Superior temporal gyrus (tissue), 1 donor: ENCODE data around the gene ZNF709.
"Not testable (repeated sequence)": the region's sequence is repeated elsewhere in the genome, so short reads cannot be mapped to it uniquely, and the experiment has no call there.

Source experiments
- DNase-seq: peaks from one replicate; pipeline ENCODE4 v3.0.0-alpha.2; 2016; ENCODE audit errors: extremely low spot score

The ZNF709 gene

DNA sequence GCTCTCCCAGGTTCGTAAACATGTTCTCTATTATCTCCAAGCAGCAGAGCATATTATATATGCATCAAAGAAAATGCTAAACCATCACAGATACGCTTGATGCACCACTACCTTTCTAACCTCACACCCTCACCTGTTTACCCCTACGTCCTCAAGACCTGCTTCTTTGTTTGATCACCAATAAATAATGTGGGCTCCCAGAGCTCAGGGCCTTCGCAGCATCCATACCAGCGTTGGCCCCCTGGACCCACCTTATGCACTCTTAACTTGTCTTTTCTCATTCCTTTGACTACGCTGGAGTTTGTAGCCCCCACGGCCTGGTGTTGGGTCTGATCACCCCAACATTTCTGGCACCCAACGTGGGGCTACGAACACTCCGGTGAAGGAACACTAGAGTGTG is 33.8 kb downstream of the ZNF709 start:
- no peak for DNase-seq

DNA sequence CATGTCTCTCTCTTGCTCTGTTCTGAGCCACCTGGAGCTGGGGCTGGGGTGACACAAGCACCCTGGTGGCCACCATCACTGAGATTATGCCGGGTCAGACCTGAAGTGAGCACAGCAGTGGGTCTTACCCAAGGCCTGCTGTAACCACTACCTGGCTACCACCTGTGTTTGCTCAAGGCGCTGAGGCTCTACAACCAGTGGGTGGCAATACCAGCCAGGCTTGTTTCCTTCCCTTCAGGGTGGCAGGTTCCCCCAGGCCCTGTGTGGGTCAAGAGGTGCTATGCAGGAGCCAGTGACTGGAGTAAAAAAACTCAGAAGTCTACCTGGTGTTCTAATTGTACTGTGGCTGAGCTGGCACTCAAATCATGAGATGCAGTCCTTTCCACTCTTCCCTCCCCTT is 35.8 kb downstream of the ZNF709 start:
- no peak for DNase-seq

DNA sequence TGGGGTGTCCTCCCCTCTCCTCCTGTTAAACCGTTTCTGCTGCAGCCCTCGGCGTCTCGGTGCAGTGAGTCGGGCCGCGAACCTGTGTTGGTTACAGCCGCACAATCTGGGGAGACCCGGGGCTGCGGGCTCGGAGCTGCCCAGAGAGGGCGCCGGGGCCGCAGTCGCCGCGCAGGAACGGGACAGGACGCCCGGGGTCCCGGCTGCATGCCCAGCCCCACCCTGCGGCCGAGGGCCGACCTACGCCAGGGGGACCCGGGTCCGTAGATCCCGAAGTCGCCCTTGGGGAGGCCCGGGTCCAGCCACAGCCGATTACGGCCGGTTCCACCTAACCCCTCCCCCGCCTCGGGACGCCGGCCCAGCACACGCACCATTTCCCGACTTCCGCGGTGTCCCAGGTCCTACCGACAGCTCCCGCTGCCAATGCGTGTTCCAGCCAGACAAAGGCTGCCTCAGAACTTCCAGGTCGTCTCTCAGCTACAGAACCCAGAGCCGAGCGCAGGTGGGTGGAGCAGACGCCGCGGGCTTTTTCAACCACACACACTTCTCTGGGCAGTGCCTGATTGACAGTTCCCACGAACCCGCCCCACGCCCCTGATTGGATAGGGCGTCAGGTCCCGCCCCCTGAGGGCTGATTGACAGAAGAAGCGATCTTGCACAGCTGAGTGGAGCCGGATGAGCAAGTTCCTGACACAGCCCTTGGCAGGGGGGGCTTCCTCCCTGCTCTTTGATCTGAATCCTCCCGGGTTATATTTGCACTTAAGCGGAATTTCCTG is 43.9 kb downstream of the ZNF709 start, which contains the start of gene ZNF443:
Gene ZNF443 (minus strand): TSS at position 481 of the 776 bp plus-strand sequence. CDS start 107 bp downstream, at position 374.
- peak; percentile 99 for DNase-seq

DNA sequence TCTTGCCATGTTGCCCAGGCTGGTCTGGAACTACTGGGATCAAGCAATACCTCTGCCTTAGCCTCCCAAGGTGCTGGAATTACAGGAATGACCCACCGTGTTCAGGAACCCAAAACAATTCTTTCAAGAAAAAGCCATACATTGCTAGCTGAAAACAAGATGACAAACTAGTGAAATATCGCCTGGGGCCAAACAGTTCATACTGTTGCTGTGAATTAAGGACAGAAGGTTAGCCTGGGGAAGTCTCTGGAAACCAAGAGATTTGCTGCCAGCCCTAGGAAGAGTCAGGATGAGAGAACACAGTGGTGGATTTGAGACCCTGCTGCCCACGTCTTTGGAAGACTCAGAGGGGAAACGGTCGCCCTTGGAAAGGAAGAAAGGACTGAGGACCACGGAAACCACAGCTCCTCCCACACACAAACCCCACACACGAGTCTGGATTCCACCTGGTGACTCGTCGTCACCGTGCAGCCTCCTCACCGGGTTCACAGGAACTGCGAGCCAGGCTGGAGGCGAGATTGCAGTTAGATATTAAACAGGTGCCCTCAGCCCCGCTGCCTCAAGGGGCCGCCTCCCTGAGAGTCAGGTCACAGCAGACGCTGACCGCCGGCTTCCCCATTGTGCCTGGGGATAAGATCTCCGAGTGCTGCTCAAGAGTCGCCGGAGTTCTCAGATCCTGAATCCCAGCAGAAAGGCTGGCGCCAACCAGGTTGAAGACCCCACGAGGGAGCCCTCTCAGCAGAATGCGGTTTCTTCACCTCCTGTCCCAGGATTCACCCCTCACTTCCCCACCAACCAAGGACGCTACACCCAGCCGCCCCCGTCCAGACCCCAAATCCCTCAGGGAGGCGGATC is 44.7 kb downstream of the ZNF709 start:
- DNase-seq: not testable (repeated sequence)

DNA sequence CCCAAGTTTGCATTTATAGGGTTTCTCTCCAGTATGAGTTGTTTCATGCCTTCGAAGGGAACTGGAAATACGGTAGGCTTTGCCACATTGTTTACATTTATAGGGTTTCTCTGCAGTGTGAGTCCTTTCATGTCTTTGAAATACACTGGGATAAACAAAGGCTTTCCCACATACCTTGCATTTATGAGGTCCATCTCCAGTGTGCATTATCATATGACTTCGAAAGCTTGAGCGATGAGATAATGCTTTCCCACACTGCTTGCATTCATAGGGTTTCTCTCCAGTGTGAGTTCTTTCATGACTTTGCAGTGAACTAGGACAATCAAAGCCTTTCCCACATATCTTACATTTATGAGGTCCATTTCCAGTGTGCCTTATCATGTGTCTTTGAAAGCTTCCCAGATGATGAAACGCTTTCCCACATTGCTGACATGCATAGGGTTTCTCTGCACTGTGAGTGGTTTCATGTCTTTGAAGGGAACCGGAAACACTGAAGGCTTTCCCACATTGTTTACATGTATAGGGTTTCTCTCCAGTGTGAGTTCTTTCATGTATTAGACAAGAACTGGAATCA is 53.8 kb downstream of the ZNF709 start:
- DNase-seq: not testable (repeated sequence)

DNA sequence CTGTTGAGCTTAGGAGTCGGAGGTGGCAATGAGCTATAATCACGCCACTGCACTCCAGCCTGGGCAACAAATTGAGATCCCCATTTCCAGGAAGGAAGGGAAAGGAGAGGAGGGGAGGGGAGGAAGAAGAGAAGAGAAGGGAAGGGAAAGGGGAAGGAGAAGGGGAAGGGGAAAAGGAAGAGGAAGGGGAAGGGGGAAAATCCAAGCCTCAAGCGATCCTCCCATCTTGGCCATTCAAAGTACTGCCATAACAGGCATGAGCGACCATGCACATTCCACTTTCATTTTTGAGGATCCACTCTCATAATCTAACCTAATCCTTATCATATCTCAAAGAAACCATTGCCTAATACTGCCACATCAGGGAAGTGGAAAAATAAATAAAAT is 58.7 kb downstream of the ZNF709 start:
- DNase-seq: no peak

DNA sequence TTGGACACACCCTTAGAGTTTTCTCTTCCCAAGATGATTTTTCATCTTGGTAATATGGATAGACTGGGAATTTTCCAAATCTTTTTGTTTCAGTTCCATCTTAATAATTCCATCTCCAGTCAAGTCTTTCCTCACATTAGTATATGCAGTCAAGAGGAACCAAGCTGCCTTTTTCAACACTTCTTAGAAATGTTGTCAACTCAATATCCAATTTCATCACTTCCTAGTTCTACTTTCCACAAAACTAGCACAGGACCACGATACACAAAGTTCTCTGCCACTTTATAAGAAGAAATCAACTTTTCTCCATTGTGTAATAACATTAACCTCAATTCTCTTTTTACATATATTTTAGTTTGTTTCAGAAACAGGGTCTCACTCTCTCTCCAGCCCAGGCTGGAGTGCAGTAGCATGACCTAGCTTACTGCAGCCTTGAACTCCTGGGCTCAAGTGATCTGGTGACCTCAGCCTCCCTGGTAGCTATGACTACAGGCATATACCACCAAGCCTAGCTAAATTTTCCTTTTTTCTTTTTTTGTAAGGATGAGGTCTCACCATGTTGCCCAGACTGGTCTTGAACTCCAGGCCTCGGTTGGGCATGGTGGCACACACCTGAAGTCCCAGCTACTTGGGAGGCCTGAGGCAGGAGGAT is 59.3 kb downstream of the ZNF709 start:
- no peak for DNase-seq

DNA sequence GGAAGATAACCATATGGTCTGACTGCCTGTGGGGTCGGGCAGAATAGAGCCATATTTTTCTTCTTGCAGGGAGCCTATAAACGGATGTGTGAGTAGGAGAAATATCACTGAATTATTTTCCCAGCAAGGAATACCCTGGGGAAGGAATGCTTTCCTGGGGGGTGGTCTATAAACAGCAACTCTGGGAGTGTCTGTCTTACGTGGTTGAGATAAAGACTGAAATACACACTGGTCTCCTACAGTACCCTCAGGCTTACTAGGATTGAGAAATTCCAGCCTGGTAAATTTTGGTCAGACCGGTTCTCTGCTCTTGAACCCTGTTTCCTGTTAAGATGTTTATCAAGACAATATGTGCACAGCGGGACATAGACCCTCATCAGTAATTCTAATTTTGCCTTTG is 67.3 kb downstream of the ZNF709 start:
- not testable (repeated sequence) for DNase-seq

DNA sequence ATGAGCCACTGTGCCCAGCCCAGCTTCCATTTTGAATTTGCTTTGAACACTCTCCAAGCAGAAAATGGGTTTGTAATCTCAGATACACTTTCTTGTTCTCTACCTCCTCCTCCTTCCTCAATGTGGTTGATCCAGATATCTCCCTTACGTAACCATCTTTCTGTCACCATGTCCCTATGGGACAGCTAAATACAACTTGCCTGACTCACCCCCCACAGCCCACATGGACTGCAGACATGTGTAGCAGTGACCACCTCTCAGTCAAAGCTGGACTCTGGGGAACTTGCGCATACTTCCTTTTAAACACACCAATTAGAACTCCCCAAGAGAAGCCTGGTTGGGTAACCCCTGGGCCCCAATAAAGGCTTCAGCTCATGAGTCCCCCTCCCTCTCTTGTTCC is 72.7 kb downstream of the ZNF709 start:
- no peak for DNase-seq
